22Rv1 (cell line): ENCODE results near the gene CCK.
"Not testable (repeated sequence)": the region's sequence is repeated elsewhere in the genome, so short reads cannot be mapped to it uniquely, and the experiment has no call there.

Experiments used
- H3K27ac ChIP-seq: fragments of 450-650 bp; 2 replicates; pipeline ENCODE4 v1.5.1; 2017
- CTCF ChIP-seq: fragments of 450-650 bp; IDR thresholded peaks from 2 replicates; pipeline ENCODE4 v1.5.1; 2017; ENCODE audit warnings: mild to moderate bottlenecking
- ZFX ChIP-seq: fragments of 450-650 bp; IDR thresholded peaks from 2 replicates; pipeline ENCODE4 v1.6.1; 2017; ENCODE audit warnings: antibody characterized with exemption, borderline replicate concordance

CCK gene

DNA sequence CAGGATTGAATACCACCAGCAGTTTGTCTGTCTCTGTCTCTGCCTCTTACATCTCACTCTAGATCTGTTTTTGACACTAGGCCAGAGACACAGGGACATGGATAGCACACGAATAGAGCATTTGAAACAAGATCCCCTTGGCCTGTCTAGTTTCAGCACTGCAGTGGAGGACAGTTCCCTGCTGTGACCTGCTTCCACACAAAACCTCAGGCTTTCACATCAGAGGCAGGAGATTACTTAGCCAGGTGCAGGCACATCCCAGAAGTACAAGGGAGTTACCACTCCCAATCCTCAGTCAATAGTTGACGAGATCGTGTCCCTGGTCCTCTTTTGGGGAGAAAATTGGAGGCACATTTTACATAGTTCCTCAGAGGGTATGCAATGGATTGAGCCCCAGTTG lies 34.0 kb upstream of the CCK start:
- no peak overlapping the region for H3K27ac ChIP-seq
- TF ChIP-seq ZFX = no peak
- no peak for TF ChIP-seq CTCF

DNA sequence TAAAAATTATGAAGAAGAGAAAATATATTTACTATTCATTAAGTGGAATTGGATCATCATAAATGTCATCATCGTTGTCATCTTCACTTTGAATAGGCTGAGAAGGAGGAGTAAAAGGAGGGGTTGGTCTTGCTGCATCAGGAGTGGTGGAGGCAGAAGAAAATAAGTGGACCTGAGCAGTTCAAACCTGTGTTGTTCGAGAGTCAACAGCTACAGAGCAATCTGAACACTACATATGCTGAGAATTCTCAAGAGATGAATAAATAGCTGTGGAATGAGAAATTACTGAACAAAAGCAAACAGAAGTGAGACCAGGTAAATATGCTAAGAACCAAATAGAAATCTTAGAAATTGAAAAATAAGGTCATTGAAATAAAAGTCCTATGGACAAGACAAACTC lies 32.3 kb upstream of the CCK start:
- TF ChIP-seq ZFX = no peak
- no peak for TF ChIP-seq CTCF
- no peak overlapping the region for H3K27ac ChIP-seq

DNA sequence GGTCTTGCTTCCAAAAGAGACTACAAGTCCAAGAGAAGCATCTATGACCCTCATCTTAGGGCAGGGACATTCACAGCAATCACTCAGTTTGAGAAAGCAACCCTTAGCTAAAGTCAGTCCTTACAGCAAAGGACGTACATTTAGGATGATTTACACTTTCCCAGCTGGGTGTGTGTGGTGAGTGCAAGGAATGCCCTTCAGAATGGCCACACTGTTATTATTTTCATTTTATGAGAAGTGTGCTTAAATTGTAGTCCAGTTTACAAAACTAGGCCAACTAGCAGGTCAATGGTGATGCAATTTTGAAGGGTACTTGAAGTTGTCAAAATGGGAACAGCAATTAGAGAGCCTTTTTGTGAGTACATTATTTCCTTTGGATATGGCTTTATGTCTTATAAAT lies 26.0 kb upstream of the CCK start:
- TF ChIP-seq ZFX = no peak
- no peak for TF ChIP-seq CTCF
- H3K27ac ChIP-seq = no peak overlapping the region

GRCh38 chr3:42290966-42291714 lies 25.2 kb upstream of the CCK start:
- H3K27ac ChIP-seq = no peak overlapping the region
- TF ChIP-seq ZFX = no peak
- TF ChIP-seq CTCF = no peak

GRCh38 chr3:42289026-42289425 lies 23.0 kb upstream of the CCK start:
- H3K27ac ChIP-seq = no peak overlapping the region
- no peak for TF ChIP-seq CTCF
- TF ChIP-seq ZFX = no peak

- TF ChIP-seq ZFX (no peak), CTCF (no peak)
- H3K27ac ChIP-seq = no peak overlapping the region
Observed at GRCh38 chr3:42288385-42288784, 22.4 kb upstream of the CCK start.

GRCh38 chr3:42287423-42287822 lies 21.4 kb upstream of the CCK start:
- H3K27ac ChIP-seq = not testable (repeated sequence)

GRCh38 chr3:42277676-42278075 lies 11.7 kb upstream of the CCK start:
- H3K27ac ChIP-seq = no peak overlapping the region
- TF ChIP-seq ZFX = no peak
- TF ChIP-seq CTCF = no peak
